HEK293 (cell line): ENCODE measurements around the gene UBL7.

Source experiments
- CTCF ChIA-PET: fragments of 350-600 bp; formaldehyde crosslinking; extraction: SDS; loops from one replicate; lab custom pipeline; 2021; ENCODE audit warnings: antibody characterized with exemption; lab: Yijun Ruan, JAX
- POLR2A ChIA-PET: fragments of 300-600 bp; formaldehyde crosslinking; extraction: SDS; loops from one replicate; lab custom pipeline; 2020; ENCODE audit warnings: antibody characterized with exemption, inconsistent platforms; lab: Yijun Ruan, JAX
- H3K27ac ChIP-seq: fragments of 200-500 bp; sonication (Bioruptor generic); 2 replicates; pipeline ENCODE4 v1.5.1; 2014; ENCODE audit warnings: low read depth, low read length, control low read depth, inconsistent platforms; ENCODE audit errors: extremely low read depth
- H3K36me3 ChIP-seq, 2 experiments: fragments of 200-500 bp in 1 of 2; sonication (Bioruptor generic) in 1 of 2; 1 replicate in 1 of 2; 2 replicates in 1 of 2; pipeline ENCODE4 v1.5.1; 2014 to 2017; ENCODE audit warnings: inconsistent platforms in 2 of 2, low read length in 2 of 2; ENCODE audit not compliant: control insufficient read depth in 2 of 2, insufficient read depth in 1 of 2
- H3K4me1 ChIP-seq: fragments of 200-500 bp; sonication (Bioruptor generic); 2 replicates; pipeline ENCODE4 v1.5.1; 2014; ENCODE audit warnings: mild to moderate bottlenecking, low read length, inconsistent platforms; ENCODE audit not compliant: control insufficient read depth, insufficient read depth
- H3K4me3 ChIP-seq: 2 replicates; pipeline ENCODE4 v1.5.1; 2011; ENCODE audit warnings: low read depth, mild to moderate bottlenecking, control low read depth, low read length, moderate library complexity
- H3K9me3 ChIP-seq: fragments of 200-500 bp; sonication (Bioruptor generic); 2 replicates; pipeline ENCODE4 v1.5.1; 2014; ENCODE audit warnings: low read depth, low read length, inconsistent platforms; ENCODE audit not compliant: control insufficient read depth, insufficient read depth
- BCL11B ChIP-seq: fragments of 450-650 bp; formaldehyde crosslinking; IDR thresholded peaks from 2 replicates; pipeline ENCODE4 v1.5.1; 2016; ENCODE audit warnings: low read depth, missing biosample characterization, missing genetic modification characterization
- GLIS1 ChIP-seq: fragments of 450-650 bp; formaldehyde crosslinking; IDR thresholded peaks from 2 replicates; pipeline ENCODE4 v1.5.1; 2016; ENCODE audit warnings: missing biosample characterization, missing genetic modification characterization
- HIC1 ChIP-seq: fragments of 450-650 bp; formaldehyde crosslinking; IDR thresholded peaks from 2 replicates; pipeline ENCODE4 v1.5.1; 2016; ENCODE audit warnings: missing biosample characterization, missing genetic modification characterization
- HOXD13 ChIP-seq: sonication (generic); formaldehyde crosslinking; IDR thresholded peaks from 2 replicates; pipeline ENCODE4 v1.8.0; 2022; ENCODE audit warnings: missing genetic modification reagents, borderline replicate concordance
- KLF10 ChIP-seq: fragments of 450-650 bp; IDR thresholded peaks from 2 replicates; pipeline ENCODE4 v1.5.1; 2018; ENCODE audit warnings: missing biosample characterization, mild to moderate bottlenecking, missing genetic modification characterization
- MZF1 ChIP-seq: fragments of 450-650 bp; formaldehyde crosslinking; IDR thresholded peaks from 2 replicates; pipeline ENCODE4 v1.5.1; 2017; ENCODE audit warnings: missing biosample characterization, missing genetic modification characterization, borderline replicate concordance
- REPIN1 ChIP-seq: fragments of 450-650 bp; formaldehyde crosslinking; IDR thresholded peaks from 2 replicates; pipeline ENCODE4 v1.5.1; 2017; ENCODE audit warnings: missing biosample characterization, missing genetic modification characterization, low read depth
- ZBTB21 ChIP-seq: fragments of 450-650 bp; formaldehyde crosslinking; IDR thresholded peaks from 2 replicates; pipeline ENCODE4 v1.5.1; 2017; ENCODE audit warnings: missing biosample characterization, missing genetic modification characterization
- ZEB2 ChIP-seq: fragments of 450-650 bp; formaldehyde crosslinking; IDR thresholded peaks from 2 replicates; pipeline ENCODE4 v1.5.1; 2016; ENCODE audit warnings: missing biosample characterization, missing genetic modification characterization
- ZNF2 ChIP-seq: fragments of 450-650 bp; formaldehyde crosslinking; IDR thresholded peaks from 2 replicates; pipeline ENCODE4 v1.5.1; 2016; ENCODE audit warnings: missing biosample characterization, missing genetic modification characterization
- ZNF211 ChIP-seq: fragments of 450-650 bp; formaldehyde crosslinking; IDR thresholded peaks from 2 replicates; pipeline ENCODE4 v1.5.1; 2016; ENCODE audit warnings: low read depth, missing biosample characterization, missing genetic modification characterization
- ZNF214 ChIP-seq: fragments of 450-650 bp; formaldehyde crosslinking; IDR thresholded peaks from 2 replicates; pipeline ENCODE4 v1.5.1; 2017; ENCODE audit warnings: missing biosample characterization, mild to moderate bottlenecking, missing genetic modification characterization, borderline replicate concordance
- ZNF221 ChIP-seq: fragments of 450-650 bp; formaldehyde crosslinking; IDR thresholded peaks from 2 replicates; pipeline ENCODE4 v1.5.1; 2017; ENCODE audit warnings: missing biosample characterization, missing genetic modification characterization, borderline replicate concordance
- ZNF24 ChIP-seq: fragments of 450-650 bp; formaldehyde crosslinking; IDR thresholded peaks from 2 replicates; pipeline ENCODE4 v1.5.1; 2016; ENCODE audit warnings: missing biosample characterization, missing genetic modification characterization
- ZNF311 ChIP-seq: fragments of 450-650 bp; formaldehyde crosslinking; IDR thresholded peaks from 2 replicates; pipeline ENCODE4 v1.5.1; 2017; ENCODE audit warnings: missing biosample characterization, missing genetic modification characterization, borderline replicate concordance
- ZNF37A ChIP-seq: fragments of 450-650 bp; IDR thresholded peaks from 2 replicates; pipeline ENCODE4 v1.5.1; 2018; ENCODE audit warnings: missing biosample characterization, missing genetic modification characterization
- ZNF426 ChIP-seq: fragments of 450-650 bp; formaldehyde crosslinking; IDR thresholded peaks from 2 replicates; pipeline ENCODE4 v1.5.1; 2017; ENCODE audit warnings: missing biosample characterization, missing genetic modification characterization, mild to moderate bottlenecking, inconsistent platforms, moderate library complexity
- ZNF48 ChIP-seq: fragments of 450-650 bp; formaldehyde crosslinking; IDR thresholded peaks from 2 replicates; pipeline ENCODE4 v1.5.1; 2016; ENCODE audit warnings: missing biosample characterization, missing genetic modification characterization
- ZNF558 ChIP-seq: fragments of 450-650 bp; formaldehyde crosslinking; IDR thresholded peaks from 2 replicates; pipeline ENCODE4 v1.5.1; 2016; ENCODE audit warnings: missing biosample characterization, missing genetic modification characterization
- ZNF639 ChIP-seq: fragments of 450-650 bp; formaldehyde crosslinking; IDR thresholded peaks from 2 replicates; pipeline ENCODE4 v1.5.1; 2016; ENCODE audit warnings: missing biosample characterization, missing genetic modification characterization
- ZNF747 ChIP-seq: fragments of 450-650 bp; formaldehyde crosslinking; IDR thresholded peaks from 2 replicates; pipeline ENCODE4 v1.5.1; 2016; ENCODE audit warnings: missing biosample characterization, missing genetic modification characterization
- ZNF837 ChIP-seq: fragments of 450-650 bp; formaldehyde crosslinking; IDR thresholded peaks from 2 replicates; pipeline ENCODE4 v1.5.1; 2016; ENCODE audit warnings: missing biosample characterization, missing genetic modification characterization
- ZSCAN30 ChIP-seq: fragments of 450-650 bp; IDR thresholded peaks from 2 replicates; pipeline ENCODE4 v1.5.1; 2018; ENCODE audit warnings: missing biosample characterization, mild to moderate bottlenecking, missing genetic modification characterization, moderate library complexity
- TF ChIP-seq, protein P1 (sequence below): fragments of 450-650 bp; formaldehyde crosslinking; IDR thresholded peaks from 2 replicates; pipeline ENCODE4 v1.5.1; 2016; ENCODE audit warnings: missing biosample characterization, missing genetic modification characterization, borderline replicate concordance
- TF ChIP-seq, protein P2 (sequence below): fragments of 450-650 bp; formaldehyde crosslinking; IDR thresholded peaks from 2 replicates; pipeline ENCODE4 v1.5.1; 2016; ENCODE audit warnings: missing biosample characterization, missing genetic modification characterization
- TF ChIP-seq, protein P3 (sequence below): fragments of 450-650 bp; formaldehyde crosslinking; IDR thresholded peaks from 2 replicates; pipeline ENCODE4 v1.5.1; 2016; ENCODE audit warnings: missing biosample characterization, missing genetic modification characterization

UBL7 gene

DNA sequence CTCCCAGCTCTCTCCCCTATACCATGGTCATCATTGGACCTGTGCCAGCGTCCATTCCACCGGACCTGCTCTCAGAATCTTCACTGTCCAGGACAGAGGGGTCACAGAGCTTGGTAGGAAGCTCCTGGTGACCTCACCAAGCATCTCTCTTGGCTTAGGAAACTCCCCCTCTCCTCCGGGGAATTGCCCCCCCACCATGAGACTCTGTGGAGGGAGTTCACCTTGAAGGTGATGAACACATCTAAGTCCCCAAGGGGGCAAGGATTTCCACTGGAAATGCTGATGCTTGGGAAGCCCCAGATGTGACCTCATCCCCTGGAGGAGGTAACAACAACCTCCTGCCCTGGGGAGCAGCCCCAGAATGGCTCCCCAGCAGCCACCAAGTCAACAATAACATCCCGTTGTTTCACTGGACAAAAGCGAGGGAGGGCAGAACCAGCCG is 30.4 kb downstream of the UBL7 start (continued):
- TF ChIP-seq ZNF639, result no peak
- no peak for TF ChIP-seq ZNF37A (tag by site-specific recombination)
- no peak for TF ChIP-seq ZNF426 (tag by site-specific recombination)
- TF ChIP-seq GLIS1 (tag by site-specific recombination), result peak; percentile 99
- no peak for TF ChIP-seq KLF10 (tag by site-specific recombination)
- TF ChIP-seq ZNF2 (tag by site-specific recombination), result no peak
- no peak for TF ChIP-seq ZNF24 (tag by site-specific recombination)
- TF ChIP-seq MZF1, result no peak
- TF ChIP-seq, protein P1, sequence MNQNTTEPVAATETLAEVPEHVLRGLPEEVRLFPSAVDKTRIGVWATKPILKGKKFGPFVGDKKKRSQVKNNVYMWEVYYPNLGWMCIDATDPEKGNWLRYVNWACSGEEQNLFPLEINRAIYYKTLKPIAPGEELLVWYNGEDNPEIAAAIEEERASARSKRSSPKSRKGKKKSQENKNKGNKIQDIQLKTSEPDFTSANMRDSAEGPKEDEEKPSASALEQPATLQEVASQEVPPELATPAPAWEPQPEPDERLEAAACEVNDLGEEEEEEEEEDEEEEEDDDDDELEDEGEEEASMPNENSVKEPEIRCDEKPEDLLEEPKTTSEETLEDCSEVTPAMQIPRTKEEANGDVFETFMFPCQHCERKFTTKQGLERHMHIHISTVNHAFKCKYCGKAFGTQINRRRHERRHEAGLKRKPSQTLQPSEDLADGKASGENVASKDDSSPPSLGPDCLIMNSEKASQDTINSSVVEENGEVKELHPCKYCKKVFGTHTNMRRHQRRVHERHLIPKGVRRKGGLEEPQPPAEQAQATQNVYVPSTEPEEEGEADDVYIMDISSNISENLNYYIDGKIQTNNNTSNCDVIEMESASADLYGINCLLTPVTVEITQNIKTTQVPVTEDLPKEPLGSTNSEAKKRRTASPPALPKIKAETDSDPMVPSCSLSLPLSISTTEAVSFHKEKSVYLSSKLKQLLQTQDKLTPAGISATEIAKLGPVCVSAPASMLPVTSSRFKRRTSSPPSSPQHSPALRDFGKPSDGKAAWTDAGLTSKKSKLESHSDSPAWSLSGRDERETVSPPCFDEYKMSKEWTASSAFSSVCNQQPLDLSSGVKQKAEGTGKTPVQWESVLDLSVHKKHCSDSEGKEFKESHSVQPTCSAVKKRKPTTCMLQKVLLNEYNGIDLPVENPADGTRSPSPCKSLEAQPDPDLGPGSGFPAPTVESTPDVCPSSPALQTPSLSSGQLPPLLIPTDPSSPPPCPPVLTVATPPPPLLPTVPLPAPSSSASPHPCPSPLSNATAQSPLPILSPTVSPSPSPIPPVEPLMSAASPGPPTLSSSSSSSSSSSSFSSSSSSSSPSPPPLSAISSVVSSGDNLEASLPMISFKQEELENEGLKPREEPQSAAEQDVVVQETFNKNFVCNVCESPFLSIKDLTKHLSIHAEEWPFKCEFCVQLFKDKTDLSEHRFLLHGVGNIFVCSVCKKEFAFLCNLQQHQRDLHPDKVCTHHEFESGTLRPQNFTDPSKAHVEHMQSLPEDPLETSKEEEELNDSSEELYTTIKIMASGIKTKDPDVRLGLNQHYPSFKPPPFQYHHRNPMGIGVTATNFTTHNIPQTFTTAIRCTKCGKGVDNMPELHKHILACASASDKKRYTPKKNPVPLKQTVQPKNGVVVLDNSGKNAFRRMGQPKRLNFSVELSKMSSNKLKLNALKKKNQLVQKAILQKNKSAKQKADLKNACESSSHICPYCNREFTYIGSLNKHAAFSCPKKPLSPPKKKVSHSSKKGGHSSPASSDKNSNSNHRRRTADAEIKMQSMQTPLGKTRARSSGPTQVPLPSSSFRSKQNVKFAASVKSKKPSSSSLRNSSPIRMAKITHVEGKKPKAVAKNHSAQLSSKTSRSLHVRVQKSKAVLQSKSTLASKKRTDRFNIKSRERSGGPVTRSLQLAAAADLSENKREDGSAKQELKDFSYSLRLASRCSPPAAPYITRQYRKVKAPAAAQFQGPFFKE, result no peak
- TF ChIP-seq ZNF48, result no peak
- TF ChIP-seq ZSCAN30 (tag by site-specific recombination), result no peak
- TF ChIP-seq ZNF837 (tag by site-specific recombination), result no peak

GRCh38 chr15:74429781-74430400 is 31.1 kb downstream of the UBL7 start:
- no peaks in the 10 kb centered on the region for H3K9me3 ChIP-seq
- H3K36me3 ChIP-seq, result no peaks in the 10 kb centered on the region
- no peak overlapping the region for H3K4me3 ChIP-seq
- H3K4me1 ChIP-seq, result peaks cover 4% of the 10 kb centered on the region
- CTCF ChIA-PET, result interaction anchor here (0.7 to 26.4 kb wide), 3 partner anchors 8 to 52 kb away, joined by 3 to 768 read pairs (median 4); partner anchors contain the start of gene CYP11A1
- POLR2A ChIA-PET, result interaction anchor here (1.0 kb wide), 1 partner anchor 20 kb away, joined by 3 read pairs; no protein-coding TSS in a partner anchor
- H3K27ac ChIP-seq, result no peak overlapping the region
- TF ChIP-seq, protein P2, sequence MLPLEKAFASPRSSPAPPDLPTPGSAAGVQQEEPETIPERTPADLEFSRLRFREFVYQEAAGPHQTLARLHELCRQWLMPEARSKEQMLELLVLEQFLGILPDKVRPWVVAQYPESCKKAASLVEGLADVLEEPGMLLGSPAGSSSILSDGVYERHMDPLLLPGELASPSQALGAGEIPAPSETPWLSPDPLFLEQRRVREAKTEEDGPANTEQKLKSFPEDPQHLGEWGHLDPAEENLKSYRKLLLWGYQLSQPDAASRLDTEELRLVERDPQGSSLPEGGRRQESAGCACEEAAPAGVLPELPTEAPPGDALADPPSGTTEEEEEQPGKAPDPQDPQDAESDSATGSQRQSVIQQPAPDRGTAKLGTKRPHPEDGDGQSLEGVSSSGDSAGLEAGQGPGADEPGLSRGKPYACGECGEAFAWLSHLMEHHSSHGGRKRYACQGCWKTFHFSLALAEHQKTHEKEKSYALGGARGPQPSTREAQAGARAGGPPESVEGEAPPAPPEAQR (tag by site-specific recombination), result no peak
- no peak for TF ChIP-seq ZBTB21 (tag by site-specific recombination)
- no peak for TF ChIP-seq HIC1 (tag by site-specific recombination)
- no peak for TF ChIP-seq ZEB2 (tag by site-specific recombination)
- TF ChIP-seq, protein P3, sequence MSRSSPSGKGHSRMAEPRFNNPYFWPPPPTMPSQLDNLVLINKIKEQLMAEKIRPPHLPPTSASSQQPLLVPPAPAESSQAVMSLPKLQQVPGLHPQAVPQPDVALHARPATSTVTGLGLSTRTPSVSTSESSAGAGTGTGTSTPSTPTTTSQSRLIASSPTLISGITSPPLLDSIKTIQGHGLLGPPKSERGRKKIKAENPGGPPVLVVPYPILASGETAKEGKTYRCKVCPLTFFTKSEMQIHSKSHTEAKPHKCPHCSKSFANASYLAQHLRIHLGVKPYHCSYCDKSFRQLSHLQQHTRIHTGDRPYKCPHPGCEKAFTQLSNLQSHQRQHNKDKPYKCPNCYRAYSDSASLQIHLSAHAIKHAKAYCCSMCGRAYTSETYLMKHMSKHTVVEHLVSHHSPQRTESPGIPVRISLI, result no peak
- TF ChIP-seq REPIN1 (tag by site-specific recombination), result no peak
- TF ChIP-seq ZNF311, result no peak
- TF ChIP-seq ZNF211 (tag by site-specific recombination), result no peak
- TF ChIP-seq ZNF214 (tag by site-specific recombination), result no peak
- TF ChIP-seq ZNF558 (tag by site-specific recombination), result no peak
- TF ChIP-seq ZNF24 (tag by site-specific recombination), result no peak
- no peak for TF ChIP-seq ZNF747 (tag by site-specific recombination)
- TF ChIP-seq HOXD13, result no peak
- no peak for TF ChIP-seq ZNF221 (tag by site-specific recombination)
- no peak for TF ChIP-seq BCL11B
